CD14-positive monocyte (primary cell): Measurements from ENCODE around the gene PDZRN3. TPM values are rescaled to one million over a fixed set of nuclear protein-coding genes. Genes with fewer than 3 reads are reported as not detected.

Source experiments
- DNase-seq, 3 donors: peaks; one replicate each; pipeline ENCODE4 v3.0.0-alpha.2; 2011 to 2022
- H2AFZ ChIP-seq: 2 replicates; pipeline ENCODE4 v1.6.0; 2012; ENCODE audit warnings: mild to moderate bottlenecking, low read depth, low read length, inconsistent platforms; ENCODE audit not compliant: insufficient read depth, poor library complexity, severe bottlenecking
- H3K27ac ChIP-seq, 2 donors: 1 replicate in 1 of 2; 2 replicates in 1 of 2; pipeline ENCODE4 v1.5.1; 2012 to 2013; ENCODE audit warnings: low read length in 2 of 2, control low read depth in 1 of 2, inconsistent platforms in 1 of 2, low read depth in 1 of 2, mild to moderate bottlenecking in 1 of 2
- H3K27me3 ChIP-seq, 2 donors: one replicate each; pipeline versions ENCODE4 v1.6.0 to v1.6.1; 2011 to 2013; ENCODE audit warnings: low read length in 2 of 2; ENCODE audit not compliant: control insufficient read depth in 2 of 2, insufficient read depth in 2 of 2
- H3K36me3 ChIP-seq, 2 donors: replicated peaks in 1 of 2; 1 replicate in 1 of 2; 2 replicates in 1 of 2; pipeline versions ENCODE4 v1.5.1 to v1.6.1; 2012 to 2013; ENCODE audit warnings: low read length in 2 of 2, control low read depth in 1 of 2, inconsistent platforms in 1 of 2, mild to moderate bottlenecking in 1 of 2; ENCODE audit not compliant: insufficient read depth in 2 of 2, control insufficient read depth in 1 of 2
- H3K4me1 ChIP-seq, 2 donors: 1 replicate in 1 of 2; 2 replicates in 1 of 2; pipeline versions ENCODE4 v1.5.1 to v1.6.1; 2012 to 2013; ENCODE audit warnings: low read length in 2 of 2, control low read depth in 1 of 2, inconsistent platforms in 1 of 2, mild to moderate bottlenecking in 1 of 2, moderate library complexity in 1 of 2; ENCODE audit not compliant: insufficient read depth in 2 of 2, control insufficient read depth in 1 of 2
- H3K4me2 ChIP-seq: replicated peaks from 2 replicates; pipeline ENCODE3; 2012; ENCODE audit warnings: low read length, moderate library complexity, mild to moderate bottlenecking; ENCODE audit not compliant: poor library complexity, severe bottlenecking; ENCODE audit errors: extremely low read depth
- H3K4me3 ChIP-seq, 3 experiments: fragments of 200-600 bp in 1 of 3; sonication (generic) in 1 of 3; replicated peaks in 1 of 3; 1 replicate in 2 of 3; 2 replicates in 1 of 3; pipeline ENCODE4 v1.5.1; 2011 to 2013; ENCODE audit warnings: low read length in 3 of 3, mild to moderate bottlenecking in 3 of 3, control low read depth in 2 of 3, low read depth in 2 of 3, inconsistent platforms in 1 of 3, moderate library complexity in 1 of 3
- H3K79me2 ChIP-seq: 2 replicates; pipeline ENCODE4 v1.6.0; 2012; ENCODE audit warnings: mild to moderate bottlenecking, control low read depth, inconsistent platforms, low read length, moderate library complexity; ENCODE audit not compliant: insufficient read depth
- H3K9ac ChIP-seq: 2 replicates; pipeline ENCODE4 v1.6.0; 2017; ENCODE audit warnings: low read length, mild to moderate bottlenecking; ENCODE audit not compliant: insufficient read depth, poor library complexity, severe bottlenecking
- H3K9me3 ChIP-seq, 2 donors: replicated peaks in 1 of 2; 1 replicate in 1 of 2; 2 replicates in 1 of 2; pipeline versions ENCODE4 v1.5.1 to v1.6.1; 2012 to 2013; ENCODE audit warnings: low read length in 2 of 2, control low read depth in 1 of 2; ENCODE audit not compliant: control insufficient read depth in 1 of 2, insufficient read depth in 1 of 2
- H4K20me1 ChIP-seq: 2 replicates; pipeline ENCODE4 v1.6.0; 2012; ENCODE audit warnings: mild to moderate bottlenecking, low read length, control low read depth, moderate library complexity; ENCODE audit not compliant: insufficient read depth
- H3K27ac Mint-ChIP-seq, 7 donors: one replicate each; pipeline ENCODE4 v1.8.0; 2020; ENCODE audit warnings: mild to moderate bottlenecking in 7 of 7, mixed read lengths in 7 of 7, moderate library complexity in 6 of 7, inconsistent platforms in 2 of 7
- H3K27me3 Mint-ChIP-seq, 3 donors: one replicate each; pipeline ENCODE4 v1.8.0; 2021 to 2022; ENCODE audit warnings: low read depth in 3 of 3, mild to moderate bottlenecking in 3 of 3, mixed read lengths in 3 of 3, moderate library complexity in 3 of 3, inconsistent platforms in 1 of 3
- H3K36me3 Mint-ChIP-seq, 2 donors: one replicate each; pipeline ENCODE4 v1.8.0; 2020; ENCODE audit warnings: mixed read lengths in 2 of 2, inconsistent platforms in 1 of 2, mild to moderate bottlenecking in 1 of 2
- H3K4me1 Mint-ChIP-seq: one replicate; pipeline ENCODE4 v1.8.0; 2020; ENCODE audit warnings: mild to moderate bottlenecking, mixed read lengths
- H3K4me3 Mint-ChIP-seq, 2 donors: one replicate each; pipeline ENCODE4 v1.8.0; 2020; ENCODE audit warnings: mild to moderate bottlenecking in 2 of 2, mixed read lengths in 2 of 2, moderate library complexity in 1 of 2
- H3K9me3 Mint-ChIP-seq, 7 donors: one replicate each; pipeline ENCODE4 v1.8.0; 2020 to 2022; ENCODE audit warnings: mixed read lengths in 7 of 7, mild to moderate bottlenecking in 6 of 7, moderate library complexity in 6 of 7, inconsistent platforms in 2 of 7
- WGBS: methylation state at CpG from one replicate; pipeline ENCODE4 v1.1.5; 2013; ENCODE audit warnings: missing lambda C conversion rate; ENCODE audit not compliant: insufficient coverage; 5-methylcytosine and 5-hydroxymethylcytosine counted together
- intact Hi-C, 2 donors: fragments of 100-400 bp; cut with micrococcal nuclease; formaldehyde crosslinking; loops; one replicate each; pipeline versions ENCODE4 v1.15.0 to v1.15.1; 2023
- polyA plus RNA-seq, 3 donors: library from polyadenylated mRNA; depleted of rRNA in 1 of 3; unstranded in 2 of 3; stranded (reverse) in 1 of 3; fragments of 300-500 nt in 2 of 3; fragments of >200 nt in 1 of 3; fragmentation: Illumina TruSeq in 2 of 3; gene quantifications; 1 replicate in 2 of 3; 2 replicates in 1 of 3; pipeline ENCODE4 v1.2.3, GENCODE V29; 2012 to 2021
- TF ChIP-seq, protein P1 (sequence below): fragments of 200-600 bp; IDR thresholded peaks from one replicate; pipeline ENCODE4 v1.8.0; 2022; ENCODE audit warnings: antibody characterized with exemption, mild to moderate bottlenecking

Gene PDZRN3
- polyA plus RNA-seq, 3 donors: not detected

DNA sequence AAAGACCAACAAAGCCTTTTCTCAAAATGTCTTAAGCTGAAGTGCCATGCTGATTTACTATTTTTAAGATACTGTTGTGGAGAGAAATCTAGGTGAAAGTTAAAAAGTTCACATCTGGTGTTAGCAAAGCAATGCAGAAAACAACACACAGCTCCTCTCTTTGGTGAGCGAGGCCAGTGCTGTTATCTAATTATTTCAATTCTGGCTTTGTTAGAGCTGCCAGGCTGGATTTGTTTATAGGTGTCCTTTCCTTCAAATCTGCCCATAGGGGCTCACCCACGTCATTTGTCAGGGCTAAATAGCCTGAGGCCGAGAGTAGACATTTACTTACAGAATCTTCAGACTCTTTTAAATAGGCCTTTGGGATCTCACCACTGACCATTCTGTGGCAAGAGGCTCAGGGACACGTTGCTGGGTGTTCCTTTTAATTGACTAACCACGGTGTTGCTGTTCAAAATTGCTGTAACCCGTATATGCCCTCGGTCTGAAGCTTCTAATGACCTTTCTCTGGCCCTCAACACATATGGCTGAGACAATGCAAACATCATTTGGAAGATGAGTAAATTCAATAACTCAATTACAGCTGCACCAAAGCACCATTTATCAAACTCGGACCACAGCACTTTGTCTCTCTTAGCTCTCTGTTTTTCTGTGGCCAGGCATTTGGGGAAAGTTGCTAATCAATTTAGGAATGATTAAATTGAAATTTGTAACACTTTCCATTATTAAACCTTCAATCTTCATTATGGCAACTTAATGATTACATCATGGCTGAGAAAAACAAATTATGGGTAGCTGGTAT is 152.6 kb downstream of the PDZRN3 start:
- Histone ChIP-seq H3K27ac (no peak overlapping the region), H3K36me3 (no peaks in the 10 kb centered on the region), H3K79me2 (no peaks in the 10 kb centered on the region), H4K20me1 (no peaks in the 10 kb centered on the region), H3K4me2 (no peak overlapping the region), H3K4me3 (no peak overlapping the region), H3K9ac (no peak overlapping the region), H3K27me3 (no peaks in the 10 kb centered on the region), H2AFZ (no peak overlapping the region), H3K4me1 (no peaks in the 10 kb centered on the region), H3K9me3 (no peaks in the 10 kb centered on the region)
- H3K36me3 Mint-ChIP-seq: no peaks in the 10 kb centered on the region
- 82% methylated on average over 5 of the region's 8 CpGs for WGBS
- H3K9me3 Mint-ChIP-seq: peaks cover 0 to 7% (median 0%) of the 10 kb centered on the region in 7 donors
- DNase-seq: no peak
- intact Hi-C loops: no loop called here
- H3K4me3 Mint-ChIP-seq: no peak overlapping the region
- H3K4me1 Mint-ChIP-seq: no peaks in the 10 kb centered on the region
- H3K27ac Mint-ChIP-seq: no peak overlapping the region
- TF ChIP-seq, protein P1, sequence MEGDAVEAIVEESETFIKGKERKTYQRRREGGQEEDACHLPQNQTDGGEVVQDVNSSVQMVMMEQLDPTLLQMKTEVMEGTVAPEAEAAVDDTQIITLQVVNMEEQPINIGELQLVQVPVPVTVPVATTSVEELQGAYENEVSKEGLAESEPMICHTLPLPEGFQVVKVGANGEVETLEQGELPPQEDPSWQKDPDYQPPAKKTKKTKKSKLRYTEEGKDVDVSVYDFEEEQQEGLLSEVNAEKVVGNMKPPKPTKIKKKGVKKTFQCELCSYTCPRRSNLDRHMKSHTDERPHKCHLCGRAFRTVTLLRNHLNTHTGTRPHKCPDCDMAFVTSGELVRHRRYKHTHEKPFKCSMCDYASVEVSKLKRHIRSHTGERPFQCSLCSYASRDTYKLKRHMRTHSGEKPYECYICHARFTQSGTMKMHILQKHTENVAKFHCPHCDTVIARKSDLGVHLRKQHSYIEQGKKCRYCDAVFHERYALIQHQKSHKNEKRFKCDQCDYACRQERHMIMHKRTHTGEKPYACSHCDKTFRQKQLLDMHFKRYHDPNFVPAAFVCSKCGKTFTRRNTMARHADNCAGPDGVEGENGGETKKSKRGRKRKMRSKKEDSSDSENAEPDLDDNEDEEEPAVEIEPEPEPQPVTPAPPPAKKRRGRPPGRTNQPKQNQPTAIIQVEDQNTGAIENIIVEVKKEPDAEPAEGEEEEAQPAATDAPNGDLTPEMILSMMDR: no peak
- H3K27me3 Mint-ChIP-seq: peaks cover 12 to 17% (median 15%) of the 10 kb centered on the region in 3 donors

DNA sequence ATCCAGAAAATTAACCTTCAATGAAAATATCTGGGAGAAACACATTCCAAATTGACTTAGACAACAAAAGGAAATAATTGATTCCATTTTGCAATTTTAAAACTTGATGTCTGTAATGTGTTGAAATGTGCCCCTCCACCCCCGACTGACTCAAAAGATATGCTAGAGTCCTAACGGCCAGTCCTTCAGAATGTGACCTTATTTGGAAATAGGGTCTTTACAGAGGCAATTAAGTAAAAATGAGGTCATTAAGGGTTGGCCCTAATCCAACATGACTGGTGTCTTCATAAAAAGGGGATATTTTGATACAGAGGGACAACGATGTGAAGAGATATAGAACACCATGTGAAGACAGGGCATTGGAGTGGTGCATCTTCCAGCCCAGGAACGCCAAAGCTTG is 153.9 kb downstream of the PDZRN3 start:
- Histone ChIP-seq H3K27ac (no peak overlapping the region), H3K36me3 (no peaks in the 10 kb centered on the region), H3K79me2 (no peaks in the 10 kb centered on the region), H3K4me2 (no peak overlapping the region), H3K9ac (no peak overlapping the region), H3K27me3 (no peaks in the 10 kb centered on the region), H3K4me3 (no peak overlapping the region), H4K20me1 (no peaks in the 10 kb centered on the region), H2AFZ (no peak overlapping the region), H3K4me1 (no peaks in the 10 kb centered on the region), H3K9me3 (no peaks in the 10 kb centered on the region)
- WGBS: 79% methylated on average over 3 of the region's 4 CpGs
- peak overlapping the region in 1 of 7 donors; percentile 13 for H3K27ac Mint-ChIP-seq
- TF ChIP-seq, protein P1: no peak
- H3K4me3 Mint-ChIP-seq: no peak overlapping the region
- peaks cover 0 to 4% (median 0%) of the 10 kb centered on the region in 7 donors for H3K9me3 Mint-ChIP-seq
- intact Hi-C loops: no loop called here
- no peaks in the 10 kb centered on the region for H3K36me3 Mint-ChIP-seq
- H3K4me1 Mint-ChIP-seq: no peaks in the 10 kb centered on the region
- no peak for DNase-seq
- peaks cover 12 to 14% (median 13%) of the 10 kb centered on the region in 3 donors for H3K27me3 Mint-ChIP-seq
